ENCODE measurements around the gene ESR1.

The ESR1 gene

DNA sequence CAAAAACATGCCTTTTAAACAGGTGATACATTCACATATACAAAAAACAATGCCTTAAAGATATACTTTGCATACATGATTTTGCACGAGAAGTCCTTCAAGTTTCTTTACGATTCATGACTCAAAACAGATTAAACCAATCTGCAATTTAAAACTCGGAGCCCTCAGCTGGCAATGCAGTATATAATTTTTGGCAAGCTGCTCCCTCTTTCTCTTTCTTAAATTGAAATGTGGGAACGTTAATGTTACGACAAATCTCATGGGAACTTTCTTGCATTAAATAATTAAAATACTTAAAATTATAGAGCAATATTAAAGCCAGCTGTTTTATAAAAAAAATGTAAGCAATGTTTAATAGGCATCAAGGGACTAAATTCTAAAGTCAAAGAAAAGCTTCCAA is 334.6 kb downstream of the ESR1 start:
- no peak for DNase-seq (ENCODE audit: low read depth, low spot score)
- Histone ChIP-seq H3K4me3 (ENCODE audit: low read length) (no peak overlapping the region), H3K9me3 (ENCODE audit: control insufficient read depth, insufficient read depth, low read length) (no peaks in the 10 kb centered on the region), H3K27me3 (ENCODE audit: control insufficient read depth, insufficient read depth, low read length) (no peaks in the 10 kb centered on the region), H3K4me1 (ENCODE audit: control insufficient read depth, insufficient read depth, low read length) (no peaks in the 10 kb centered on the region; the same call in 1 of the 2 replicates), H3K27ac (ENCODE audit: low read length) (no peak overlapping the region), H3K36me3 (ENCODE audit: control insufficient read depth, insufficient read depth, low read length) (no peaks in the 10 kb centered on the region)
- no CpG with 5 or more reads among the region's 5 CpGs for WGBS (ENCODE audit: insufficient coverage, insufficient read length)

DNA sequence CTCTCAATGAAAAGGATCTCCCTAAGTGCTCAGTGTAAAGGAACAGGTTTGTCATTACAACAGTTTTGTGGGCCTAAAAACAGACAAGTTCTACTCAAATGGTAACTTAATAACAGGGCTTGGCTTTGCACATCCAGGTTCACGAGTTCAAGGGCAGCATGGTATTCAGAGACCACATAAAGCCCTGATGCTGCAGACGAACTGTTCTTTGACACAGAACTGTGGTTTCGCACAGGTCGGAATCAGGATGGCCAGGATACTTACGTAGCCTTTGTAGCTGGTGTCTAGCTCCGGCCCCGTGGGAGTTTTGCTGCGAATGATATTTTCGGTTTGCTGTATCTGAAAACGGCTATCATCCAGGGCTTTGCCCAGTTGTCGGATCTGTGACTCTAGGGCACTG is 335.9 kb downstream of the ESR1 start:
- H3K27ac ChIP-seq (ENCODE audit: low read length), result no peak overlapping the region
- H3K4me3 ChIP-seq (ENCODE audit: low read length), result no peak overlapping the region
- no CpG with 5 or more reads among the region's 11 CpGs for WGBS (ENCODE audit: insufficient coverage, insufficient read length)
- H3K4me1 ChIP-seq (ENCODE audit: control insufficient read depth, insufficient read depth, low read length), result no peaks in the 10 kb centered on the region; the same call in 1 of the 2 replicates
- H3K27me3 ChIP-seq (ENCODE audit: control insufficient read depth, insufficient read depth, low read length), result no peaks in the 10 kb centered on the region
- no peak for DNase-seq (ENCODE audit: low read depth, low spot score)
- no peaks in the 10 kb centered on the region for H3K36me3 ChIP-seq (ENCODE audit: control insufficient read depth, insufficient read depth, low read length)
- H3K9me3 ChIP-seq (ENCODE audit: control insufficient read depth, insufficient read depth, low read length), result no peaks in the 10 kb centered on the region

DNA sequence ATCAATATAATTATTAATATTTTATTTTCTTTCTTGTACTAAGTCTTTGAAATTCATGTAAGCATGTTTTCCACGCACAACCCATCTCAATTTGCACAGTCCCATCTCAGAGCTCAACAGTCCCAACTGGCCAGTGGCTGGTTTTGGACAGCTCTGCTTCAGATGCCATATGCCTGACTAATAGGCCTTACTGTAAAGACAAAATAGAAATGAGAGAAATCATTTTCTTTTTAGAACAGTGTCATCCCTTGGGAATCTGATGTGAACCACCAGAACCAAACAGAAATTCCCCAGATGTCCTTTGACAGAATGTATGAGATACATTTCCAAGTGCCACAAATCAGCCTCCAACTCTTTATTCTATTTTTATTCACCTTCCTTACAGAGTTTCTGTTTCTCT is 338.9 kb downstream of the ESR1 start:
- Histone ChIP-seq H3K9me3 (ENCODE audit: control insufficient read depth, insufficient read depth, low read length) (no peaks in the 10 kb centered on the region), H3K27me3 (ENCODE audit: control insufficient read depth, insufficient read depth, low read length) (no peaks in the 10 kb centered on the region), H3K36me3 (ENCODE audit: control insufficient read depth, insufficient read depth, low read length) (no peaks in the 10 kb centered on the region), H3K27ac (ENCODE audit: low read length) (no peak overlapping the region), H3K4me1 (ENCODE audit: control insufficient read depth, insufficient read depth, low read length) (no peaks in the 10 kb centered on the region; the same call in 1 of the 2 replicates), H3K4me3 (ENCODE audit: low read length) (no peak overlapping the region)
- WGBS (ENCODE audit: insufficient coverage, insufficient read length), result no CpG with 5 or more reads among the region's 1 CpG
- DNase-seq (ENCODE audit: low read depth, low spot score), result no peak

DNA sequence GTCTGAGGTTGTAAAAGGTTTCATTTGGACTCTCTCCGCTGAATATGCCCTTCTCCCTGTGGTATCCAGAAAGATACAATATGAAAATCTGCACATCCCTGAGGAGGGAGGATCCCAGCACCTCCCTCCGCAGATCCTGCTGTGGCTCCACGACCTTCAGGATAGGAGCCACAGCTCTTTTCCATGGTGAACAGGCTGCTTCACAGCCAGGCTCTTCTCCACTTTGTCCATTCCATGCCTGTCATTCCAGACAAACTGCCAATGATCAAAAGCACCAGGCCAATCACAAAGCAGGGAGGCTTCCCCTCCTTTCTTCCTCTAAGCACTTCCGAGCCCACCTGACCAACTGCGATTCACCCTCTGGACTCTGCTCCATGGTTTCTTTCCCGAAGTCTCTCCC is 339.8 kb downstream of the ESR1 start:
- no CpG with 5 or more reads among the region's 6 CpGs for WGBS (ENCODE audit: insufficient coverage, insufficient read length)
- Histone ChIP-seq H3K36me3 (ENCODE audit: control insufficient read depth, insufficient read depth, low read length) (no peaks in the 10 kb centered on the region), H3K4me3 (ENCODE audit: low read length) (no peak overlapping the region), H3K4me1 (ENCODE audit: control insufficient read depth, insufficient read depth, low read length) (no peaks in the 10 kb centered on the region; the same call in 1 of the 2 replicates), H3K9me3 (ENCODE audit: control insufficient read depth, insufficient read depth, low read length) (no peaks in the 10 kb centered on the region), H3K27me3 (ENCODE audit: control insufficient read depth, insufficient read depth, low read length) (no peaks in the 10 kb centered on the region), H3K27ac (ENCODE audit: low read length) (no peak overlapping the region)
- no peak for DNase-seq (ENCODE audit: low read depth, low spot score)

DNA sequence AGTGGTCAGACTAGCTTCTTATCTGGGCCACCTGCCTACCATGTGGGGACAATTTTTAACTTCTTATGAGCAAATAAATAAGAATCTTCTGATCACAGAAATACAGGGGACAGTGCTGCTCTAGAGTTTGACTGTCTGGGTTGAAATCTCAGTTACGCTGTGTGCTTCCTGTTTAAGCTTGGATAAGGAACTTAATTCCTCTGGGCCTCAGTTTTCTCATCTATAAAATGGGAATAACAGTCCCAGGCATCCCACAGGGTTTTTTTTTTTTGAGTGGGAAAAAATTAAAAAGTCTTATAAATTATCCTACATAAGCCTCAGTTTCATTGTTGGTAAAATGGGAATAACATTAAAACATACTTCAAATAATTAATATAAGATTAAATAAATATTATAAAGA is 340.9 kb downstream of the ESR1 start:
- DNase-seq (ENCODE audit: low read depth, low spot score), result no peak
- no peak overlapping the region for H3K27ac ChIP-seq (ENCODE audit: low read length)
- no peaks in the 10 kb centered on the region; the same call in 1 of the 2 replicates for H3K4me1 ChIP-seq (ENCODE audit: control insufficient read depth, insufficient read depth, low read length)
- no peak overlapping the region for H3K4me3 ChIP-seq (ENCODE audit: low read length)
- no peaks in the 10 kb centered on the region for H3K9me3 ChIP-seq (ENCODE audit: control insufficient read depth, insufficient read depth, low read length)
- H3K27me3 ChIP-seq (ENCODE audit: control insufficient read depth, insufficient read depth, low read length), result no peaks in the 10 kb centered on the region
- no peaks in the 10 kb centered on the region for H3K36me3 ChIP-seq (ENCODE audit: control insufficient read depth, insufficient read depth, low read length)
- no CpG with 5 or more reads among the region's 1 CpG for WGBS (ENCODE audit: insufficient coverage, insufficient read length)

DNA sequence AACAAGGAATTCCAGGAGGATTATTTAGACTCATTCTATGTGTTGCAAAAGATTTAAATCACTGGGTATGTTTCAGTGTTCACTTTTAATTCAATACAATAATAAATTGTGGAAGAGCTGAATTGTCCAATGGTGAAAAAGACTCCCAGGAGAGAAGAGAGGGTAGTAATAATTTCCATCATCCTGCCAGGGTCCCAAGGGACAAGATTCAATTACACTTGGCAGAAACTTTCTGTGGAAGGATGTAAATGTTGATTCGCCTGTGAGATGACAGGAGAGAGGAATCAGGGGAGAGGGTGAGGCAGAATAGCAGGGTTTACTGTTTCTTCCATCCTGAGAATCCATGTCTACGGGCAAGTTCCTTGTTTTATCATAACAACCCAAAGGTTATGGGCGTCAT is 342.7 kb downstream of the ESR1 start:
- no peaks in the 10 kb centered on the region for H3K27me3 ChIP-seq (ENCODE audit: control insufficient read depth, insufficient read depth, low read length)
- H3K27ac ChIP-seq (ENCODE audit: low read length), result no peak overlapping the region
- WGBS (ENCODE audit: insufficient coverage, insufficient read length), result no CpG with 5 or more reads among the region's 3 CpGs
- DNase-seq (ENCODE audit: low read depth, low spot score), result no peak
- no peaks in the 10 kb centered on the region for H3K36me3 ChIP-seq (ENCODE audit: control insufficient read depth, insufficient read depth, low read length)
- no peak overlapping the region for H3K4me3 ChIP-seq (ENCODE audit: low read length)
- H3K4me1 ChIP-seq (ENCODE audit: control insufficient read depth, insufficient read depth, low read length), result no peaks in the 10 kb centered on the region; the same call in 1 of the 2 replicates
- no peaks in the 10 kb centered on the region for H3K9me3 ChIP-seq (ENCODE audit: control insufficient read depth, insufficient read depth, low read length)

DNA sequence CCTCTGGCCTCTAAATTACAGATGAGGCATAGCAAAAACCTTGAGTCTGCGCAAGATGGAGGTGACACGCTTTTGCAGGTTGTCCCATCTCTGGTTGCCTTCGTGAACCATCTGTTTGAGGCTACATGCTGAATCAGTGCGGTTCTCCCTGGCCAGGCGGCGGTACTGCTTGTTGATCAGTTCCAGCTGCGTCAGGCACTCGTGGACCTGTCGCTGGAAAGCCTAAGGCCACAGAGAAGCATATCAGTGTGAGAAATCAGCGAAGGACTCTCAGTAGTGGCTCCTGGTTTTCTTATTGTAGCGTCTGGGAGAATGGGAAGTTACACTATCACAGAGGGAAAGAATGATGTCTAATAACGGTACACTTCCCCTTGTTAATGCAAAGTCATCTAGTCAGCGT is 344.4 kb downstream of the ESR1 start:
- Histone ChIP-seq H3K36me3 (ENCODE audit: control insufficient read depth, insufficient read depth, low read length) (no peaks in the 10 kb centered on the region), H3K9me3 (ENCODE audit: control insufficient read depth, insufficient read depth, low read length) (no peaks in the 10 kb centered on the region), H3K27ac (ENCODE audit: low read length) (no peak overlapping the region), H3K4me3 (ENCODE audit: low read length) (no peak overlapping the region), H3K27me3 (ENCODE audit: control insufficient read depth, insufficient read depth, low read length) (no peaks in the 10 kb centered on the region), H3K4me1 (ENCODE audit: control insufficient read depth, insufficient read depth, low read length) (no peaks in the 10 kb centered on the region; the same call in 1 of the 2 replicates)
- WGBS (ENCODE audit: insufficient coverage, insufficient read length), result no CpG with 5 or more reads among the region's 13 CpGs
- DNase-seq (ENCODE audit: low read depth, low spot score), result no peak

DNA sequence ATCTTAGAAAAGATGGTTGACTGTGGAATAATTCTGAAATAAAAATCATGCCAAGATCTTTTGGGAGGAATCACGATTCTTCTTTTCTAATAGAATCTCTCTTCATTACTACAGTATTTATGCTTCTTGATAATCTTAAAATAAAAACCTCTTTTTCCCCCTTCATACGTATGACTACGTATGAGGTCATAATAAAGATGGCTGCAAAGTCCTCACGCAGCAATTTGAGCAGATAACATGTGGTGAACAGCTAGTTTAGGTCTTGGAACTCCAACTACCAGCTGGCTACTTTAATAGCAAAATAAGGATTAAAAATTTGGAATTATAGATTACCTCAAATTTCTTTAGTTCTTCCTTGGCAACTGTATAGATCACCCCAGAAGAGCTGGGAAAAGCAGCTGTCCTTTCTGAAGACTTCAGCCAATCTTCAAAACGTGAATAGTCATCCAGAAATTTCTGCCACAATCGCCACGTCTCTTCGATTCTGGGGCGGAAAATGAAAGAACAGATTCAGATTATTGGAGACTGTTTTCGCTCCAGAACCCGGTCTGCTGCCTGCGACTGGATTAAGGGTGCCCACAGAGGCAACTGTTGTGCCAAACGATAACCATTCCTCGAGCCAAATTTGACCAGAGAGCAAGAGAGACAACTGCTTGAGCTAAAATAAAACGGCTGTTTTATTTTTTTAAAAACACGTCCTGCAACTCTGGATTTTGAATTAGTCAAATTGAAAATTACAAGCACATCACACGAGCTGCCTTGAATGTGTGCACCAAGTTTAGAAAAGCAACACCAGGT is 347.3 kb downstream of the ESR1 start:
- Histone ChIP-seq H3K27me3 (ENCODE audit: control insufficient read depth, insufficient read depth, low read length) (no peaks in the 10 kb centered on the region), H3K4me3 (ENCODE audit: low read length) (no peak overlapping the region), H3K9me3 (ENCODE audit: control insufficient read depth, insufficient read depth, low read length) (no peaks in the 10 kb centered on the region), H3K36me3 (ENCODE audit: control insufficient read depth, insufficient read depth, low read length) (no peaks in the 10 kb centered on the region), H3K4me1 (ENCODE audit: control insufficient read depth, insufficient read depth, low read length) (no peaks in the 10 kb centered on the region), H3K27ac (ENCODE audit: low read length) (no peak overlapping the region)
- no peak for DNase-seq (ENCODE audit: low read depth, low spot score)
- WGBS (ENCODE audit: insufficient coverage, insufficient read length), result no CpG with 5 or more reads among the region's 17 CpGs

DNA sequence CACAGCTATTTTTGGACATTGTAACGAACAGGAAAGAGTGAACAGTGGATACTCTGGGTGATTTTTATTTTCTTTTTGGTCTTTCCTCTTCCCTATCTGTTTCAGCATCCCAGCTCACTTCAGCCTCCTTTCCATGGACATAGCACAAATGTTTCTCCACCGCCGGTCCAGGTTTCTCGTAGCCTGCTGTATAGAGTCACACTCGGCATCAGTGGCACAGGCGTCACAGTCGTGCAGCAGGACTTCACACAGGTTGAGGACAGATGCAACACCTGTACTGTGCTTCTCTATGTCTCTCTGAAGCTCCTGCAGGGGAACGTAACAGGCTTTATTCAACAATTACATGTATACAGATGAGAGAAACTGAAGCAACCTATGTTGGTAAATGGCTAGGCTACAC is 348.3 kb downstream of the ESR1 start:
- H3K4me1 ChIP-seq (ENCODE audit: control insufficient read depth, insufficient read depth, low read length), result no peaks in the 10 kb centered on the region
- H3K36me3 ChIP-seq (ENCODE audit: control insufficient read depth, insufficient read depth, low read length), result no peaks in the 10 kb centered on the region
- no peaks in the 10 kb centered on the region for H3K27me3 ChIP-seq (ENCODE audit: control insufficient read depth, insufficient read depth, low read length)
- DNase-seq (ENCODE audit: low read depth, low spot score), result no peak
- H3K27ac ChIP-seq (ENCODE audit: low read length), result no peak overlapping the region
- H3K4me3 ChIP-seq (ENCODE audit: low read length), result no peak overlapping the region
- WGBS (ENCODE audit: insufficient coverage, insufficient read length), result no CpG with 5 or more reads among the region's 8 CpGs
- no peaks in the 10 kb centered on the region for H3K9me3 ChIP-seq (ENCODE audit: control insufficient read depth, insufficient read depth, low read length)

DNA sequence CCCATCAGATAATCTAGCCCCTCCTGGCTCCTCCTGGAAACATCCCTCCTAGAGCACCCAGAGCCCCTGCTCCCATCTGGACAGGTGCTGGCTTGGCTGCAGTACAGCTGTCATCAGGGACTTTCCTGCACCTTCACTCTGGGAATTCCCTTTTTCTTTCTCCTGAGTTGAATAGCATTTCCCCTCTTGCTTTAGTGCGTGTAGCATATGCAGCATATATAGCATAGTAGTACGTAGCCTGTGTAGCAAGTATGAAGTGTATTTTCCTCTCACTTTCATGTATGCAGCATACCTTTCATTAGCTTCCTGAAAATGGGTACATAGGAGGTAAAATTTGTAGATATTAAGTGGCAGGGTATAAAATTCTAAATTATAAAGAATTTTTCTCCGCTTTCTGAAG is 352.9 kb downstream of the ESR1 start:
- Histone ChIP-seq H3K4me3 (ENCODE audit: low read length) (no peak overlapping the region), H3K27me3 (ENCODE audit: control insufficient read depth, insufficient read depth, low read length) (no peaks in the 10 kb centered on the region), H3K27ac (ENCODE audit: low read length) (no peak overlapping the region), H3K9me3 (ENCODE audit: control insufficient read depth, insufficient read depth, low read length) (no peaks in the 10 kb centered on the region), H3K4me1 (ENCODE audit: control insufficient read depth, insufficient read depth, low read length) (no peaks in the 10 kb centered on the region; the same call in 1 of the 2 replicates), H3K36me3 (ENCODE audit: control insufficient read depth, insufficient read depth, low read length) (no peaks in the 10 kb centered on the region)
- DNase-seq (ENCODE audit: low read depth, low spot score), result no peak
- no CpG with 5 or more reads among the region's 3 CpGs for WGBS (ENCODE audit: insufficient coverage, insufficient read length)

DNA sequence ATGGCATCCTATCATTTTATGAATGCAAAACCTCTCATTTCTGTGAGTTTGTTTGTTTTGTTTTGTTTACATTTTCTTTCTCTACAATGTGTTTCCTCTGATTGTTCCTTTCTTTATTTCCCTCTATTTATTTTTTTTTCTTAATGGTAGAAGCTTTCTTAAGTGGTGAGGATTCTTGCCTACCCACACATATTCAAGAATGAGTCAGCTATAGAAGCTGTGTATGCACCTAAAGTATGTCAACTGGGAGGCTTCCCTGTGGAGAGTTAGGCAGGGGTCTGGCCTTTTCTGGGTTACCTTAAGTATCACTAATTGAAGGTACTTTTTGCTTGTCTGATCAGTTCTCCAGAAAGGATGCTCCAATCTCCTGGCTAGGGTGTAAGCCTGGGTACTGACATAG is 354.0 kb downstream of the ESR1 start:
- Histone ChIP-seq H3K4me1 (ENCODE audit: control insufficient read depth, insufficient read depth, low read length) (no peaks in the 10 kb centered on the region; the same call in 1 of the 2 replicates), H3K4me3 (ENCODE audit: low read length) (no peak overlapping the region), H3K36me3 (ENCODE audit: control insufficient read depth, insufficient read depth, low read length) (no peaks in the 10 kb centered on the region), H3K9me3 (ENCODE audit: control insufficient read depth, insufficient read depth, low read length) (no peaks in the 10 kb centered on the region), H3K27me3 (ENCODE audit: control insufficient read depth, insufficient read depth, low read length) (no peaks in the 10 kb centered on the region), H3K27ac (ENCODE audit: low read length) (no peak overlapping the region)
- no peak for DNase-seq (ENCODE audit: low read depth, low spot score)

Measured in iPS DF 6.9 (cell line).